CD4-positive, CD25-positive, alpha-beta regulatory T cell (primary cell): ENCODE data around the gene SEC14L2. TPM values are rescaled to one million over a fixed set of nuclear protein-coding genes. Genes with fewer than 3 reads are reported as not detected.

Experiments
- ATAC-seq, 2 donors: fragments of 150-1000 bp; cut with Tn5 transposase; one replicate each; pipeline ENCODE4 v1.10.0; 2021; ENCODE audit warnings: low read depth in 2 of 2, moderate number of reproducible peaks in 2 of 2, moderate library complexity in 1 of 2
- DNase-seq, 3 donors: peaks; one replicate each; pipeline versions ENCODE4 v3.0.0 to v3.0.0-alpha.2; 2012 to 2022; ENCODE audit warnings: mixed read lengths in 1 of 3
- H3K27ac ChIP-seq: one replicate; pipeline ENCODE4 v1.7.0; 2013; ENCODE audit warnings: mild to moderate bottlenecking, low read length; ENCODE audit not compliant: insufficient read depth, poor library complexity, severe bottlenecking
- H3K27me3 ChIP-seq: one replicate; pipeline ENCODE4 v1.7.0; 2013; ENCODE audit warnings: low read length; ENCODE audit not compliant: control insufficient read depth, insufficient read depth
- H3K36me3 ChIP-seq: one replicate; pipeline ENCODE4 v1.7.0; 2013; ENCODE audit warnings: mild to moderate bottlenecking, low read length, moderate library complexity; ENCODE audit not compliant: control insufficient read depth, insufficient read depth
- H3K4me1 ChIP-seq: 2 replicates; pipeline ENCODE4 v1.7.0; 2013; ENCODE audit warnings: mild to moderate bottlenecking, low read length; ENCODE audit not compliant: insufficient read depth, control insufficient read depth, poor library complexity, severe bottlenecking
- H3K4me3 ChIP-seq: one replicate; pipeline ENCODE4 v1.7.0; 2013; ENCODE audit warnings: low read depth, mild to moderate bottlenecking, low read length, moderate library complexity
- H3K9me3 ChIP-seq, 2 experiments: 1 replicate in 1 of 2; 2 replicates in 1 of 2; pipeline ENCODE4 v1.7.0; 2013; ENCODE audit warnings: low read length in 2 of 2, mild to moderate bottlenecking in 1 of 2, moderate library complexity in 1 of 2; ENCODE audit not compliant: control insufficient read depth in 2 of 2
- H3K27ac Mint-ChIP-seq, 3 donors: one replicate each; pipeline ENCODE4 v1.8.0; 2020 to 2022; ENCODE audit warnings: mild to moderate bottlenecking in 3 of 3, mixed read lengths in 3 of 3, moderate library complexity in 2 of 3
- H3K27me3 Mint-ChIP-seq: one replicate; pipeline ENCODE4 v1.8.0; 2022; ENCODE audit warnings: mild to moderate bottlenecking, mixed read lengths
- H3K36me3 Mint-ChIP-seq: one replicate; pipeline ENCODE4 v1.8.0; 2020; ENCODE audit warnings: mixed read lengths
- H3K4me1 Mint-ChIP-seq, 4 donors: one replicate each; pipeline ENCODE4 v1.8.0; 2020 to 2022; ENCODE audit warnings: mixed read lengths in 4 of 4, mild to moderate bottlenecking in 1 of 4
- H3K4me3 Mint-ChIP-seq, 4 donors: one replicate each; pipeline ENCODE4 v1.8.0; 2020 to 2022; ENCODE audit warnings: mild to moderate bottlenecking in 4 of 4, mixed read lengths in 4 of 4, moderate library complexity in 3 of 4
- H3K9me3 Mint-ChIP-seq, 7 donors: one replicate each; pipeline ENCODE4 v1.8.0; 2020 to 2022; ENCODE audit warnings: mixed read lengths in 7 of 7, mild to moderate bottlenecking in 3 of 7, moderate library complexity in 2 of 7
- polyA plus RNA-seq, 4 donors: library from polyadenylated mRNA; unstranded; fragments of 300-500 nt; fragmentation: Illumina TruSeq; gene quantifications; one replicate each; pipeline ENCODE4 v1.2.3, GENCODE V29; 2021
- total RNA-seq: library from RNA; stranded (reverse); gene quantifications from one replicate; pipeline ENCODE4 v1.2.3, GENCODE V29; 2022

SEC14L2 gene
- total and polyA plus RNA-seq, 5 donors from 2014 or later = 3.1 to 69.0 (median 4.2) TPM

DNA sequence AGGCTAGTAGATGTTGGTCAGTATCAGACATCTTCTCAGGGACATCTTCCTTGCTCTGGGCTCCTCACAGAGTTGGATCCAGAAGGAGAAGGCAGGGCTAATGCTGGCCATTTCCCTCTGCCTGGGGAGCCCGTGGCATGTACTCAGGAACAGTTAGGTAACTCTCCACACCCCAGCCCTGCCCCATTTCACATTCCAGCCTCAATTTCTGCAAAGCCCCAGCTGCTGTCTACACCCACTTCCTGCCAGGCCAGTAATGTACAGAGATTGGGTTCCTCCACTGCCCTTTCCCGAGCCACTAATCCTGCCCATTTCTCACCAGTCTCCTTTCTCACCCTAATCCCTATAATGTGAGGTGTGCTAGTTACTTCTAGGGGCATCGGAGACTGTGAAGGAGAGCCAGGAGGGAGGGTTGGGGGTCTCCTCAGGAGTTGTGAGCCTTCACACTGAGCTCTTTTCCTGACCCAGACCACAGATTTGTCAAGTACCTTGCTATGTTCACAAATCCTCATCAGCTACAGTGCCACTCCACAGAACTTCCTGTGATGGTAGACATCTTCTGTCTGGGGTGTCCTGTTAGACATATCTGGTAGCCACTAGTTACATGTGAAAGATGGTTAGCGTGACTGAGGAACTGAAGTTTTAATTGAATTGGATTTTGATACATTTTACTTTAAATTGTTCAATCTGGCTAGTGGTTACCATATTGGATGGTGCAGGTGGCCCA lies 76.3 kb downstream of the SEC14L2 start:
- Mint-ChIP-seq H3K4me3 (no peak overlapping the region), H3K4me1 (peaks cover 0 to 11% (median 5%) of the 10 kb centered on the region in 4 donors), H3K27ac (no peak overlapping the region), H3K9me3 (peaks cover 0 to 6% (median 0%) of the 10 kb centered on the region in 7 donors), H3K27me3 (peaks cover 54% of the 10 kb centered on the region), H3K36me3 (no peaks in the 10 kb centered on the region)
- no peak for ATAC-seq
- Histone ChIP-seq H3K4me3 (no peak overlapping the region), H3K36me3 (no peaks in the 10 kb centered on the region), H3K27me3 (peaks cover 4% of the 10 kb centered on the region), H3K9me3 (no peaks in the 10 kb centered on the region), H3K4me1 (no peaks in the 10 kb centered on the region), H3K27ac (no peak overlapping the region)
- no peak for DNase-seq

DNA sequence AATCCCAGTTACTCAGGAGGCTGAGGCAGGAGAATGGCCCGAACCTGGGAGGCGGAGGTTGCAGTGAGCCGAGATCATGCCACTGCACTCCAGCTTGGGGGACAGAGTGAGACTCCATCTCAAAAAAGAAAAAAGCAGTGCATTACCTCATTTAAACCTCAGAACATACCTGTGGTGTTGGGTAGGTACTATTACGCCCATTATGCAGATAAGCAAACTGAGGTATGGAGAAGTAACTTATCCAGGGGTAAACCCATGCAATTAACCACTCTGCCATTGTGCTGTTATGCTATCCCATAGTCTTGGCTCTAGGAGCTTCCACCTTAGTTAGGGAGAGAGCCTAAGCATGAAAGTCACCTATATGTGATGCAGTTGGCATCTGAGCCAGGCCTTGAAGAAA lies 77.3 kb downstream of the SEC14L2 start:
- Histone ChIP-seq H3K4me3 (no peak overlapping the region), H3K27ac (no peak overlapping the region), H3K27me3 (peaks cover 4% of the 10 kb centered on the region), H3K4me1 (no peaks in the 10 kb centered on the region), H3K36me3 (no peaks in the 10 kb centered on the region), H3K9me3 (no peaks in the 10 kb centered on the region)
- Mint-ChIP-seq H3K9me3 (peaks cover 0 to 6% (median 0%) of the 10 kb centered on the region in 7 donors), H3K27me3 (peaks cover 54% of the 10 kb centered on the region), H3K4me3 (no peak overlapping the region), H3K4me1 (peaks cover 0 to 11% (median 5%) of the 10 kb centered on the region in 4 donors), H3K27ac (no peak overlapping the region), H3K36me3 (no peaks in the 10 kb centered on the region)
- DNase-seq = no peak
- ATAC-seq = no peak

Other genes starting within 250 kb of the SEC14L2 start
- 0.96 TPM for gene LIF, start 150.3 kb upstream of the SEC14L2 start, total RNA-seq
- not detected for gene LIF, start 150.3 kb upstream of the SEC14L2 start, polyA plus RNA-seq
- 24.0 TPM for gene OSM, start 130.2 kb upstream of the SEC14L2 start, total RNA-seq
- 1 to 10 TPM; 2.4 to 7.0 (median 4.8) TPM for gene OSM, start 130.2 kb upstream of the SEC14L2 start, polyA plus RNA-seq
- 18.7 TPM for gene CASTOR1, start 107.5 kb upstream of the SEC14L2 start, total RNA-seq
- 10 to 100 TPM; 10.9 to 16.4 (median 12.1) TPM for gene CASTOR1, start 107.5 kb upstream of the SEC14L2 start, polyA plus RNA-seq
- 67.5 TPM for gene TBC1D10A, start 70.1 kb upstream of the SEC14L2 start, total RNA-seq
- 10 to 100 TPM; 44.2 to 58.0 (median 47.4) TPM for gene TBC1D10A, start 70.1 kb upstream of the SEC14L2 start, polyA plus RNA-seq
- 389 TPM for gene SF3A1, start 40.1 kb upstream of the SEC14L2 start, total RNA-seq
- 10 to 100 TPM; 66.6 to 78.6 (median 75.1) TPM for gene SF3A1, start 40.1 kb upstream of the SEC14L2 start, polyA plus RNA-seq
- gene CCDC157, start 40.0 kb upstream of the SEC14L2 start, total RNA-seq = 7.1 TPM
- 1 to 10 TPM; 1.3 to 2.4 (median 1.9) TPM for gene CCDC157, start 40.0 kb upstream of the SEC14L2 start, polyA plus RNA-seq
- gene RNF215, start 9.6 kb upstream of the SEC14L2 start, total RNA-seq = 13.1 TPM
- under 1 TPM; 0.23 to 0.50 (median 0.42) TPM for gene RNF215, start 9.6 kb upstream of the SEC14L2 start, polyA plus RNA-seq
- gene MTFP1, start 28.8 kb downstream of the SEC14L2 start, total RNA-seq = 111 TPM
- 10 to 100 TPM; 38.3 to 48.9 (median 43.8) TPM for gene MTFP1, start 28.8 kb downstream of the SEC14L2 start, polyA plus RNA-seq
- gene SEC14L3, start 75.0 kb downstream of the SEC14L2 start, total RNA-seq = not detected
- not detected for gene SEC14L3, start 75.0 kb downstream of the SEC14L2 start, polyA plus RNA-seq
- gene SEC14L4, start 108.7 kb downstream of the SEC14L2 start, total RNA-seq = not detected
- gene SEC14L4, start 108.7 kb downstream of the SEC14L2 start, polyA plus RNA-seq = not detected
- not detected for gene SEC14L6, start 149.7 kb downstream of the SEC14L2 start, total RNA-seq
- under 1 TPM in 1 of 4 donors, not detected in 3; 0.09 TPM for gene SEC14L6, start 149.7 kb downstream of the SEC14L2 start, polyA plus RNA-seq
- gene GAL3ST1, start 177.6 kb downstream of the SEC14L2 start, total RNA-seq = 0.44 TPM
- gene GAL3ST1, start 177.6 kb downstream of the SEC14L2 start, polyA plus RNA-seq = under 1 TPM in 1 of 4 donors, not detected in 3; 0.49 TPM
- 38.2 TPM for gene PES1, start 194.9 kb downstream of the SEC14L2 start, total RNA-seq
- 10 to 100 TPM; 35.2 to 47.9 (median 36.1) TPM for gene PES1, start 194.9 kb downstream of the SEC14L2 start, polyA plus RNA-seq
- 0.30 TPM for gene TCN2, start 210.2 kb downstream of the SEC14L2 start, total RNA-seq
- gene TCN2, start 210.2 kb downstream of the SEC14L2 start, polyA plus RNA-seq = 1 to 10 TPM in 2 of 4 donors, under 1 TPM in 2; 0.23 to 1.7 (median 0.99) TPM
- 14.5 TPM for gene SLC35E4, start 238.8 kb downstream of the SEC14L2 start, total RNA-seq
- gene SLC35E4, start 238.8 kb downstream of the SEC14L2 start, polyA plus RNA-seq = 1 to 10 TPM; 1.9 to 7.0 (median 4.1) TPM